ENCODE measurements around the gene BMPR1B. TPM values are rescaled to one million over a fixed set of nuclear protein-coding genes. Genes with fewer than 3 reads are reported as not detected.
A peak's percentile ranks its signal among the peaks of the same experiment; 100 is the strongest.

BMPR1B gene
- total RNA-seq, 2 experiments from 2014 or later = 0.10 TPM; not detected in 1

DNA sequence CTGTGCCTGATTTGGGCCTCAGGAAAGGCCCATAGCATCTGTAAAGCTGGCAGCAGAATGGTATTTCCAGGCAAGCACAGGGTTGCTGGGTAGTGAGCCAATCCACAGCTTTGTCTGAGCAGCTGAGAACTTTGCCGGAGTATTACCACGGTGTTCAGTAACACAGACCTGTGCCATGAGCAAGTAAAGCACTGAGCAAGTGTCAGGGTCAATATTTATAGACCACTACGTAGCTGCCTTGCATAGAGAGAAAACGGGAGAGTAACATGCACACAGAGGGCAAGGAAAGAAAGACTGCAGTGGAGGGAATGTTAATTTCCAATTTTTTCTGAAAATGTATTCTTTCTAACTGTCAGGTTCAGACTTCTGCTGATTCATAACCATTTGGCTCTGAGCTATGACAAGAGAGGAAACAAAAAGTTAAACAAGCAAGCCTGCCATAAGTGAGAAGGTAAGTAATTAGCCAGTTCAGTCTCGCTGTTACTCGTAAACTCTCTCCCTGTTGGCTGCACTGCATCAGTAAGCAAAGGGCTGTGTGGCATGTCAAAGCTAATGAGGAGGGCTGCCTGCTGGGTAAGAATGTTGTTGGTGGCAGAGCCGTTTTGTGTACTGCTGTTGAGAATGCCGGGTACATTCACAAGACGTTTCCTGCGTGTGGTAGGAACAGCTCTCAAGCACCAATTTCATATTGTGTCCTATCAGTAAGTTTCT, 238.1 kb downstream of the BMPR1B start:
- intact Hi-C loops (cut with micrococcal nuclease) = no loop called here
- peak overlapping the region; percentile 59 for H3K4me3 Mint-ChIP-seq
- DNase-seq = peak; percentile 38
- H3K36me3 Mint-ChIP-seq (ENCODE audit: low read depth) = no peaks in the 10 kb centered on the region
- CTCF ChIA-PET = interaction anchor here (1.3 kb wide), 1 partner anchor 9 kb away, joined by 3 read pairs; no protein-coding TSS in a partner anchor
- no peak overlapping the region for H3K27ac Mint-ChIP-seq
- H3K9me3 Mint-ChIP-seq = no peaks in the 10 kb centered on the region
- peaks cover 11% of the 10 kb centered on the region for H3K4me1 Mint-ChIP-seq (ENCODE audit: low read depth)
- no peaks in the 10 kb centered on the region for H3K27me3 Mint-ChIP-seq (ENCODE audit: low read depth)

DNA sequence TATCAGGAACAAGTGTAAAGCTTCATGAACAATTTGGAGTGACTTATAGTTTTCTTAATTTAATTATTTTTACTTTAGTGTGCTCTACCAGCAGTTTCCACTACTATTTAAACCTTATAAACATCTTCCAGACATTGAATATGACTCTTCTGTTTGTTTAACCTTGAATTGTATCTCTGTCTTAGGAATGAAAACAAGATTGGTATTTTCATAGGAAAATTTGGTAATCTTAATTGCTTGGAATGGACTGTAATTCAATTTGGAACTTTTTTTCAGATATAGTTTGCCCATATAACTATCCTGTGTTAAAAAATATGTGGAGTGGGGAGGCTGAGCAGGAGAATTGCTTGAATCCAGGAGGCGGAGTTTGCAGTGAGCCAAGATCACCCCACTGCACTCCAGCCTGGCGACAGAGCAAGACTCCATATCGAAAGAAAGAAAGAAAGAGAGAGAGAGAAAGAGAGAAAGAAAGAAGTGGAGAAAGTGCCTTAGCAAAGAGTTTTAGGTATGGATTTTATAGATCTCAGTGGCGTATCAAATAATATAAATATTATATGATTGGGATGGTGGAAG, 242.4 kb downstream of the BMPR1B start:
- CTCF ChIA-PET = no interaction called here
- Mint-ChIP-seq H3K4me1 (ENCODE audit: low read depth) (peaks cover 11% of the 10 kb centered on the region), H3K36me3 (ENCODE audit: low read depth) (no peaks in the 10 kb centered on the region), H3K4me3 (no peak overlapping the region), H3K27me3 (ENCODE audit: low read depth) (no peaks in the 10 kb centered on the region), H3K27ac (no peak overlapping the region), H3K9me3 (no peaks in the 10 kb centered on the region)
- intact Hi-C loops (cut with micrococcal nuclease) = no loop called here
- DNase-seq = no peak

GRCh38 chr4:95004912-95005311, 247.2 kb downstream of the BMPR1B start:
- Mint-ChIP-seq H3K4me3 (no peak overlapping the region), H3K27me3 (ENCODE audit: low read depth) (no peaks in the 10 kb centered on the region), H3K4me1 (ENCODE audit: low read depth) (no peaks in the 10 kb centered on the region), H3K9me3 (no peaks in the 10 kb centered on the region), H3K27ac (no peak overlapping the region), H3K36me3 (ENCODE audit: low read depth) (no peaks in the 10 kb centered on the region)
- intact Hi-C loops (cut with micrococcal nuclease) = no loop called here
- DNase-seq = no peak
- CTCF ChIA-PET = interaction anchor here (1.4 kb wide), 1 partner anchor 9 kb away, joined by 3 read pairs; no protein-coding TSS in a partner anchor

- intact Hi-C loops (cut with micrococcal nuclease) = no loop called here
- DNase-seq = no peak
- CTCF ChIA-PET = no interaction called here
- H3K9me3 Mint-ChIP-seq = no peaks in the 10 kb centered on the region
- no peaks in the 10 kb centered on the region for H3K36me3 Mint-ChIP-seq (ENCODE audit: low read depth)
- no peaks in the 10 kb centered on the region for H3K4me1 Mint-ChIP-seq (ENCODE audit: low read depth)
- H3K27ac Mint-ChIP-seq = no peak overlapping the region
- H3K4me3 Mint-ChIP-seq = no peak overlapping the region
- peaks cover 2% of the 10 kb centered on the region for H3K27me3 Mint-ChIP-seq (ENCODE audit: low read depth)
Observed at GRCh38 chr4:95007998-95008397, 250.2 kb downstream of the BMPR1B start.

DNA sequence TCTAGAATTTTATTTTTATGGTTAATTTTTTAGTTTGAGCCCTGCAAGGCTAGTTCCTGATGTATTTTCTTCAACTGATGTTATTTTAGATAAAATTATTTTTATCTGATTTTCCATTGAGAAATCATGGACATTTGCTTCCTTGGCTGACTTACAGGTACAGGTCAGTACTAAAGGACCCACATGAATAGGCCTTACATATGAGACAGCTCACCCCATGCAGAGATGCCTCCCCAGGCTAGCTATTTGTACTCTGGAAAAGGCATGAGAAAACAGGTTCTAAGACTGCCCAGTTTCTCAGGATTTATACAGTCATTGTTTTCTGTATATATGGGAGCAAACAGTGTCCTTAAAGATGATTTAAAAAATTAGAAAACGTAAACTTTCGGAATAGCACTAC, 255.5 kb downstream of the BMPR1B start:
- H3K27me3 Mint-ChIP-seq (ENCODE audit: low read depth) = peaks cover 2% of the 10 kb centered on the region
- intact Hi-C loops (cut with micrococcal nuclease) = no loop called here
- CTCF ChIA-PET = no interaction called here
- H3K4me3 Mint-ChIP-seq = no peak overlapping the region
- H3K27ac Mint-ChIP-seq = no peak overlapping the region
- H3K36me3 Mint-ChIP-seq (ENCODE audit: low read depth) = no peaks in the 10 kb centered on the region
- H3K9me3 Mint-ChIP-seq = no peaks in the 10 kb centered on the region
- no peak for DNase-seq
- no peaks in the 10 kb centered on the region for H3K4me1 Mint-ChIP-seq (ENCODE audit: low read depth)

GRCh38 chr4:95014068-95014467, 256.3 kb downstream of the BMPR1B start:
- Mint-ChIP-seq H3K27ac (no peak overlapping the region), H3K27me3 (ENCODE audit: low read depth) (peaks cover 2% of the 10 kb centered on the region), H3K9me3 (no peaks in the 10 kb centered on the region), H3K36me3 (ENCODE audit: low read depth) (no peaks in the 10 kb centered on the region), H3K4me1 (ENCODE audit: low read depth) (no peaks in the 10 kb centered on the region), H3K4me3 (no peak overlapping the region)
- intact Hi-C loops (cut with micrococcal nuclease) = no loop called here
- CTCF ChIA-PET = no interaction called here
- DNase-seq = no peak

DNA sequence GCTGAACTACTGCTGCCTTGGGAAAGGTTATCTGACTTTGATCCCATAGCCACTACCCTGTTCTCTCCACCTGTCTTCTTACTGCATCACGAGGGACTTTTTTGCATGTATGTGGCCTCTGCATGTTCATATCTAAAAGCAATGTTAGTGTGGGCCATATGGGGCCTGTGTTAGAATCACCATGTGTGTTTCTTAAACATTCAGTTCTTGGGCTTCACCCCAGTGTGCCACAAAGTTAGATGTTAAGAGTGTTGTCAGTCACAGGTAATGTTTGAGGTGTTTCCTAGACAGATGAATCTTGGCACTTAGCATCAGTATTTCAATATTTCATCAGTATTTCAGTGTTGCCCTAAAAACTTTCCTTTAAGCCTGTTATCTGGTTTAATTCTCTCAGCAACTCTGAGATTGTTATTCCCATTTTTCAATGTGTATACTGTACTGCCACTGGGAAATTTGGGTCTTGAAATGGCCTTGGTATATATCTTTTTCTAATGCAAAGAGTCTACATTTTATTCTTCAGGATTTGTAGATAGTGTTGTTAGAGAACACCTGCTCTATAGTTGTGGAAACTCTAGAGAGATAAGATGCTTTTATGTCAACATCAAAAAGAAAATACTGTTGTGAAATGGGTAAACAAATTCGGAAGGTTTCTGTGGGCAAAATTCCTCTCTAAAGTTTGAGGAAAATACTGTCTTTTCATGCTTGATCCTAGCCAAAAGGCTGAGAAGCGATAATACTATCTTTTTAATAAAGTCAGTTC, 259.7 kb downstream of the BMPR1B start:
- Mint-ChIP-seq H3K4me3 (no peak overlapping the region), H3K4me1 (ENCODE audit: low read depth) (no peaks in the 10 kb centered on the region), H3K36me3 (ENCODE audit: low read depth) (no peaks in the 10 kb centered on the region), H3K27ac (no peak overlapping the region), H3K9me3 (no peaks in the 10 kb centered on the region), H3K27me3 (ENCODE audit: low read depth) (no peaks in the 10 kb centered on the region)
- intact Hi-C loops (cut with micrococcal nuclease) = no loop called here
- DNase-seq = no peak
- CTCF ChIA-PET = no interaction called here

GRCh38 chr4:95018785-95019184, 261.0 kb downstream of the BMPR1B start:
- H3K4me3 Mint-ChIP-seq = no peak overlapping the region
- H3K4me1 Mint-ChIP-seq (ENCODE audit: low read depth) = no peaks in the 10 kb centered on the region
- no peak for DNase-seq
- H3K9me3 Mint-ChIP-seq = no peaks in the 10 kb centered on the region
- no peaks in the 10 kb centered on the region for H3K27me3 Mint-ChIP-seq (ENCODE audit: low read depth)
- intact Hi-C loops (cut with micrococcal nuclease) = no loop called here
- CTCF ChIA-PET = no interaction called here
- no peaks in the 10 kb centered on the region for H3K36me3 Mint-ChIP-seq (ENCODE audit: low read depth)
- no peak overlapping the region for H3K27ac Mint-ChIP-seq

DNA sequence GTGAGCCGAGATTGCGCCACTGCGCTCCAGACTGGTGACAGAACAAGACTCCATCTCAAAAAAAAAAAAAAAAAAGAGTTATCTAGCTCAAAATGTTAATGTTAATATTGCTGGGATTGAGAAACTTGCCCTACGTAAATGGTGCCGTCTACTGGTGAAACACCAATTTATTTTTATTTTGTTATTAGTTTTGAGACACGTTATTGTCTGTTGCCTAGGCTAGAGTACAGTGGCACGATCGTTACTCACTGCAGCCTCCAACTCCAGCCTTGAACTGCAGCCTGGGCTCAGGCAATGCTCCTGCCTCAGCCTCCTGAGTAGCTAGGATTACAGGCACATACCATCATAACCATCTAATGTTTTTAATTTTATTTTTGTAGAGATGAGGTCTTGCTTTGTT, 262.8 kb downstream of the BMPR1B start:
- H3K27me3 Mint-ChIP-seq (ENCODE audit: low read depth) = no peaks in the 10 kb centered on the region
- H3K36me3 Mint-ChIP-seq (ENCODE audit: low read depth) = no peaks in the 10 kb centered on the region
- H3K4me3 Mint-ChIP-seq = no peak overlapping the region
- no peak overlapping the region for H3K27ac Mint-ChIP-seq
- H3K4me1 Mint-ChIP-seq (ENCODE audit: low read depth) = no peaks in the 10 kb centered on the region
- CTCF ChIA-PET = no interaction called here
- no peak for DNase-seq
- H3K9me3 Mint-ChIP-seq = no peaks in the 10 kb centered on the region
- intact Hi-C loops (cut with micrococcal nuclease) = no loop called here

- no peak overlapping the region for H3K27ac Mint-ChIP-seq
- CTCF ChIA-PET = no interaction called here
- no peak overlapping the region for H3K4me3 Mint-ChIP-seq
- intact Hi-C loops (cut with micrococcal nuclease) = no loop called here
- H3K9me3 Mint-ChIP-seq = no peaks in the 10 kb centered on the region
- DNase-seq = no peak
- no peaks in the 10 kb centered on the region for H3K4me1 Mint-ChIP-seq (ENCODE audit: low read depth)
- no peaks in the 10 kb centered on the region for H3K27me3 Mint-ChIP-seq (ENCODE audit: low read depth)
- no peaks in the 10 kb centered on the region for H3K36me3 Mint-ChIP-seq (ENCODE audit: low read depth)
Observed at GRCh38 chr4:95021099-95021498, 263.3 kb downstream of the BMPR1B start.

- DNase-seq = no peak
- Mint-ChIP-seq H3K9me3 (no peaks in the 10 kb centered on the region), H3K4me1 (ENCODE audit: low read depth) (no peaks in the 10 kb centered on the region), H3K4me3 (no peak overlapping the region), H3K27ac (no peak overlapping the region), H3K36me3 (ENCODE audit: low read depth) (no peaks in the 10 kb centered on the region), H3K27me3 (ENCODE audit: low read depth) (no peaks in the 10 kb centered on the region)
- intact Hi-C loops (cut with micrococcal nuclease) = no loop called here
- CTCF ChIA-PET = no interaction called here
Observed at GRCh38 chr4:95023110-95023509, 265.4 kb downstream of the BMPR1B start.

GRCh38 chr4:95027905-95028618, 270.3 kb downstream of the BMPR1B start:
- H3K4me1 Mint-ChIP-seq (ENCODE audit: low read depth) = no peaks in the 10 kb centered on the region
- H3K4me3 Mint-ChIP-seq = no peak overlapping the region
- CTCF ChIA-PET = no interaction called here
- intact Hi-C loops (cut with micrococcal nuclease) = no loop called here
- no peak overlapping the region for H3K27ac Mint-ChIP-seq
- H3K27me3 Mint-ChIP-seq (ENCODE audit: low read depth) = peaks cover 2% of the 10 kb centered on the region
- DNase-seq = no peak
- H3K9me3 Mint-ChIP-seq = peaks cover 2% of the 10 kb centered on the region
- H3K36me3 Mint-ChIP-seq (ENCODE audit: low read depth) = no peaks in the 10 kb centered on the region
